SK-N-SH (cell line): Measurements from ENCODE around the gene ARID5A.

ENCODE experiments used
- CTCF ChIP-seq: fragments of 200-600 bp; sonication (generic); IDR thresholded peaks from 2 replicates; pipeline ENCODE4 v1.6.1; 2017; ENCODE audit warnings: antibody characterized with exemption, mild to moderate bottlenecking, moderate library complexity
- PBX3 ChIP-seq: IDR thresholded peaks from 2 replicates; pipeline ENCODE4; 2012
- POLR2AphosphoS5 ChIP-seq: IDR thresholded peaks from 2 replicates; pipeline ENCODE4 v1.6.1; 2012; ENCODE audit warnings: low read depth, low read length
- SIN3A ChIP-seq: IDR thresholded peaks from 2 replicates; pipeline ENCODE4 v1.6.1; 2012; ENCODE audit warnings: low read depth, mild to moderate bottlenecking, low read length, moderate library complexity, borderline replicate concordance
- TAF1 ChIP-seq: IDR thresholded peaks from 2 replicates; pipeline ENCODE4 v1.6.1; 2012; ENCODE audit warnings: low read depth, mild to moderate bottlenecking, low read length, moderate library complexity, borderline replicate concordance
- TEAD4 ChIP-seq: IDR thresholded peaks from 2 replicates; pipeline ENCODE4 v1.4.0; 2012; ENCODE audit warnings: mild to moderate bottlenecking, borderline replicate concordance; ENCODE audit not compliant: insufficient read depth

DNA sequence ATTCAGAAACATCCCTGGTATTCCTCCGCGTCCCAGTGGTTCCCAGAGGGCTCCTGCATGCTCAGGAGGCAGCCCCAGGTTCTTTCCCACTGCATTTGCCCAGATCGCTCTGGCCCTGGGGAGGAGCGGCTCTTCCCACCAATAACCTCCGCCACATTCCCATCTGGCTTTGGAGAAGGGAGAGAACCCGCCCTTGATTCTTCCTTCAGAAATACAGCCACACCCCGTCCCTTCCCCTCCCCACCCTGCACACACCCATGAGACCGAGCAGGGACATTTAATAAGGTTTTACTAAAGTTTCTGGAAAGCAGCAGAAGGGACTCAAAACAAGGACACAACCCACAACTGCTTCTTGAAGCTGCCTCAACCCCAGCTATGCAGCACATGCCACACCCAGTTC is 21.9 kb downstream of the ARID5A start:
- TF ChIP-seq CTCF, result no peak
- no peak for TF ChIP-seq PBX3
- TF ChIP-seq SIN3A, result no peak
- no peak for TF ChIP-seq TAF1
- TF ChIP-seq POLR2AphosphoS5, result no peak
- TF ChIP-seq TEAD4, result no peak
